Measurements from ENCODE around the gene ALKBH4.
"Not testable (repeated sequence)": the region's sequence is repeated elsewhere in the genome, so short reads cannot be mapped to it uniquely, and the experiment has no call there.

ALKBH4 gene, protein sequence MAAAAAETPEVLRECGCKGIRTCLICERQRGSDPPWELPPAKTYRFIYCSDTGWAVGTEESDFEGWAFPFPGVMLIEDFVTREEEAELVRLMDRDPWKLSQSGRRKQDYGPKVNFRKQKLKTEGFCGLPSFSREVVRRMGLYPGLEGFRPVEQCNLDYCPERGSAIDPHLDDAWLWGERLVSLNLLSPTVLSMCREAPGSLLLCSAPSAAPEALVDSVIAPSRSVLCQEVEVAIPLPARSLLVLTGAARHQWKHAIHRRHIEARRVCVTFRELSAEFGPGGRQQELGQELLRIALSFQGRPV

GRCh38 chr7:102464577-102465280, at the start of gene ALKBH4, which contains the start of gene LRWD1:
Gene ALKBH4, minus strand, starts transcription at chr7:102464863. Its CDS starts 27 bp downstream, at chr7:102464836.
Gene LRWD1, plus strand, starts transcription at chr7:102464984. Its CDS starts 97 bp downstream, at chr7:102465081.
- peak; percentile 88 to 96 (median 89) for DNase-seq (ENCODE audit: low read depth in 3 of 3, low spot score in 1 of 3)

- not testable (repeated sequence) for DNase-seq (ENCODE audit: low read depth in 3 of 3, low spot score in 1 of 3)
These were observed 48.1 kb upstream of the ALKBH4 start for GRCh38 chr7:102512642-102513221.

DNA sequence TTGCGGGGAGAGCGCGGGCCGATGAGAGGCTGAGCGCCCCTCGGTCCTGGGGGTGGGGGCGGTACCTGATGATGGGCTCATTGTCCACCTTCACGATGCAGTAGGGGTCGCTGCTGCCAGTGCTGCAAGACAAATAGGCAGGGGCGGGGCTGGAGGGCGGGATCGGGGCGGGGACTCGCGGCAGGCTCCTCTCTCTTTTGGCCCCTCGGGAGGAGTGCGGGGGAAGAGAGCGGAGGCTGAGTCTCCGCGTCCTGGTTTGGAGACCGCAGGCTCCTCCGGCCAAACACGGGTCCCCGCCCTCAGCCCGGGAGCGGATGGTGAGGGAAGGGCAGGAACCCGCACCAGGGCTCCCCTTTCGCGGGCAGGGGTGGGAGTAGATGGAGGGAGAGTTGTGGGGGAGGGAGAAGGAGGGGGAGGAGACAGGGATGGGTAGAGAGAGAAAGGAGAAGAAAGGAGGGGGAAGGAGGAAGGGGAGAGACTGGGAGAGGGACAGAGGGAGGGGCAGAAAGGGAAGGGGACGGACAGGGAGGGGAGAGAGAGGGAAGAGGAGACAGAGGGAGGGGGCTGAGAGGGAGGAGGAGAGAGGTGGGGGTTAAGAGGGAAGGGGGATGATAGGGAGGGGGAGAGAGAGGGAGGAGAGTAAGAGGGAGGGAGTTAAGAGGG, 47.3 kb upstream of the ALKBH4 start:
- DNase-seq (ENCODE audit: low read depth in 3 of 3, low spot score in 1 of 3): not testable (repeated sequence)

DNA sequence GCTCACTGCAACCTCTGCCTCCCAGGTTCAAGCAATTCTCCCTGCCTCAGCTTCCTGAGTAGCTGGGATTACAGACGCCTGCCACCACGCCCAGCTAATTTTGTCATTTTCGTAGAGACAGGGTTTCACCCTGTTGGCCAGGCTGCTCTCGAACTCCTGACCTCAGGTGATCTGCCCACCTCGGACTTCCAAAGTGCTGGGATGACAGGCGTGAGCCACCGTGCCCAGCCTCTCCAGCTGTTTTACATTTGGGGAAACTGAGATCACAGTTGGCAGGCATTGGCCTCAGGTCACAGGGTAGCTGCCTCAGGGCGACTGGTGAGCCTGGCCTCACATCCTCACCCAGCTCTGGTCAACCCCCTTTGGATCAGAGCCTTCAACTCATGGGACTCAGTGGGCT, 45.9 kb upstream of the ALKBH4 start:
- not testable (repeated sequence) for DNase-seq (ENCODE audit: low read depth in 3 of 3, low spot score in 1 of 3)

DNA sequence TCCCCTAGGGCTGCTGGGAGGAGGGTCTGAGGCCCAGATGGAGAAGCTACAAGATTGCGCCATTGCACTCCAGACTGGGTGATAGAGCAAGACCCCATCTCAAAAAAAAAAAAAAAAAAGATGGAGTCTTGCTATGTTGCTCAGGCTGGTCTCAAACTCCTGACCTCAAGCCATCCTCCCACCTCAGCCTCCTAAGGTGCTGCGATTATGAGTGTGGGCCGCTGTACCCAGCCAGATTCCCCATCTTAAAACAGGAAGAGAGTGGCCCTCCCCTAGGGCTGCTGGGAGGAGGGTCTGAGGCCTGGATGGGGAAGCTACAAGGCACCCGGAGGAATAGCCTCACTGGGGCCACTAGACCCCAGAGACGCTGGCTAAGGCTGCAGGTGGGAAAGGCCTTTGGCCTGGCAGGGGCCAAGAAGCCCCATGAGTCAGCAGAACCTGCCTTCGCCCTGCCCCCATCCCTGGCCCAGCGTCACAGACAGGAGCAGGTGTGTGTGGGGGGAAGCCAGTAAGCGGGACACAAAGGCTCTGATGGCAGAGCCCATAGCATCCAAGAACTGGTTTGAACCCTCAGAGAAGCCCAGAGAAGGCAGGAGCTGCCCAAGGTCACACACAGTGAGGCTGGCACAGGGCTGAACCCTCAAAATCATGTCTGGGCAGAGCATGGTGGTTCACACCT, 42.9 kb upstream of the ALKBH4 start:
- not testable (repeated sequence) for DNase-seq (ENCODE audit: low read depth in 3 of 3, low spot score in 1 of 3)

GRCh38 chr7:102505298-102506185, 40.9 kb upstream of the ALKBH4 start:
- not testable (repeated sequence) for DNase-seq (ENCODE audit: low read depth in 3 of 3, low spot score in 1 of 3)

DNA sequence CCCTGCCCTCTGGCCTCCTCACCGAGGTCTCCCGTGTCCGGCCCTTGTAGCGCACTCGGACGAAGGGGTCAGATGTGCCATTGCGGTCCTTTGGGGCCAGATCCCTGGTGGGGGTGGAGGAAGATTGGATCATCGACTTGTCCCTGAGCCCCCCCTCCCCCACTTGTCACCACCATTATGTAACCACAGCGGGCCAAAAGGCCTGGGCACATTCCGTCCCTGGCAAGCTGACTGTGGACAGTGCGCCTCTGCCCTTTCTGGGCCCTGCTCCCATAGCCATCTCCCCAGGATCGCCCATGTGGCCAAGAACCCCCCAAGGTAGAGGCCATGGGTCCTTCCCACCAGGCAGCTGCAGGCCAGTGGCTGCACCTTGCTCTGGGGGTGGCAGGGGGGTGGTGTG, 38.5 kb upstream of the ALKBH4 start:
- not testable (repeated sequence) for DNase-seq (ENCODE audit: low read depth in 3 of 3, low spot score in 1 of 3)

GRCh38 chr7:102498321-102498720, 33.7 kb upstream of the ALKBH4 start:
- DNase-seq (ENCODE audit: low read depth in 3 of 3, low spot score in 1 of 3): not testable (repeated sequence)

GRCh38 chr7:102497308-102497707, 32.6 kb upstream of the ALKBH4 start:
- DNase-seq (ENCODE audit: low read depth in 3 of 3, low spot score in 1 of 3): not testable (repeated sequence)

- DNase-seq (ENCODE audit: low read depth in 3 of 3, low spot score in 1 of 3): not testable (repeated sequence)
These were observed 32.2 kb upstream of the ALKBH4 start for GRCh38 chr7:102496861-102497260.

- DNase-seq (ENCODE audit: low read depth in 3 of 3, low spot score in 1 of 3): not testable (repeated sequence)
These were observed 29.9 kb upstream of the ALKBH4 start for GRCh38 chr7:102494473-102495149.

DNA sequence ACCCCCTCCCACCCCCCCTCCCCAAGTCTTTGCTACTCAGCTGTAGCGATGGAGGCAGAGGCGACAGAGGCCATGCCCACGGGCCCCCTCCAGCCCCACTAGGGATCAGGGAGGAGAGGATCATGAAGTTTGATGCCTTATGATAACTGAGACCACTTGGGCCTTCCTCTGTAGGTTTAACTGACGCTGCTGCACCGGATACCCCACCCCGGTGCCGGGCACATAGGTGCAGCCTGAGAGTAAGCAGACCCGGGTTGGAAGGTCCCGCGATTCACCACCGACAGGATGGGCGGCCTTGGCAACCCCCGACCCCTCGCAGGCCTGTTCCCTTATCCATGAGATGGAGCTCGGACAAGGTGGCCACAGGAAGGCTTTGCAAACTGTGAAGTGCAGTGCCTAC, 29.4 kb upstream of the ALKBH4 start:
- not testable (repeated sequence) for DNase-seq (ENCODE audit: low read depth in 3 of 3, low spot score in 1 of 3)

GRCh38 chr7:102493220-102493935, 28.7 kb upstream of the ALKBH4 start:
- not testable (repeated sequence) for DNase-seq (ENCODE audit: low read depth in 3 of 3, low spot score in 1 of 3)

DNA sequence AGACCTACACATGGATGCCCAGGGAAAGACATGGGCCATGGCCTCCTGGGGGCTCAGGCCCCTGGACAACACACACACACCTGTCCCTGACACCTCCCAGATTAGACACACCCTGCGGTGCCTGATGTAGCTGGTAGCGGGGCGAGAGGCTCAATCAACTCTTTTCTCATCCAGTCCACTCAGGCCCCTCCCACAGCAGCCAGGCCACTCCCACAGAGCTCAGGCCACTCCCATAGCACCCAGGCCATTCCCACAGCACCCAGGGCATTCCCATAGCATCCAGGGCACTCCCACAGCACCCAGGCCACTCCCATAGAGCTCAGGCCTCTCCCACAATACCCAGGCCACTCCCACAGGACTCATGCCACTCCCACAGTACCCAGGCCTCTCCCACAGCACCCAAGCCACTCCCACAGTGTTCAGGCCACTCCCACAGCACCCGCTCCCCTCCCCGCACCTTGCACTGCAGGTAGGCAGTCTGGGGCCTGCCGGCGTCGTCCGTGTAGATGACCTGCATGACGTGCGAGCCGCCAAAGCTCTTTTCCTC, 25.9 kb upstream of the ALKBH4 start:
- DNase-seq (ENCODE audit: low read depth in 3 of 3, low spot score in 1 of 3): peak in 1 of 3 donors; percentile 47

GRCh38 chr7:102484317-102484716, 19.7 kb upstream of the ALKBH4 start:
- DNase-seq (ENCODE audit: low read depth in 3 of 3, low spot score in 1 of 3): not testable (repeated sequence)

DNA sequence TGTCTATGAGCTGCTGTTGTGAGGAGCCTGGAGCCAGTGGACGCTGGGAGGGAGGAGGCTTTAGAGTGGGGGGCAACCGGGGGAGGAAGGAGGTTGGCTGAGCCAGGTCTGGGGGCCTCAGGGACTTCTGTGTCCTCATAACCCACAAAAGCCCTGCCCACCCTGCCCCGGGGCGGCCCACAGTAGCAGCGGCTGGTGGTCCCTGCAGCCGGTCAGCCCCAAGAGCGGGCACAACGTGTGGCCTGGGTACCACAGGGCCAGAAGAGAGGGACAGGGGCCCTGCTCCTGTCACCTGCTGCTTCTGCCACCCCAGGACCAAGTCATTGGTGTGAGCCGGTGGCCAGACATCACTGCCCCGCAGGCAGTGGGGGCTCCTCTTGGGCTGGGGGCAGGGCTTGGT, 17.3 kb upstream of the ALKBH4 start:
- not testable (repeated sequence) for DNase-seq (ENCODE audit: low read depth in 3 of 3, low spot score in 1 of 3)

DNA sequence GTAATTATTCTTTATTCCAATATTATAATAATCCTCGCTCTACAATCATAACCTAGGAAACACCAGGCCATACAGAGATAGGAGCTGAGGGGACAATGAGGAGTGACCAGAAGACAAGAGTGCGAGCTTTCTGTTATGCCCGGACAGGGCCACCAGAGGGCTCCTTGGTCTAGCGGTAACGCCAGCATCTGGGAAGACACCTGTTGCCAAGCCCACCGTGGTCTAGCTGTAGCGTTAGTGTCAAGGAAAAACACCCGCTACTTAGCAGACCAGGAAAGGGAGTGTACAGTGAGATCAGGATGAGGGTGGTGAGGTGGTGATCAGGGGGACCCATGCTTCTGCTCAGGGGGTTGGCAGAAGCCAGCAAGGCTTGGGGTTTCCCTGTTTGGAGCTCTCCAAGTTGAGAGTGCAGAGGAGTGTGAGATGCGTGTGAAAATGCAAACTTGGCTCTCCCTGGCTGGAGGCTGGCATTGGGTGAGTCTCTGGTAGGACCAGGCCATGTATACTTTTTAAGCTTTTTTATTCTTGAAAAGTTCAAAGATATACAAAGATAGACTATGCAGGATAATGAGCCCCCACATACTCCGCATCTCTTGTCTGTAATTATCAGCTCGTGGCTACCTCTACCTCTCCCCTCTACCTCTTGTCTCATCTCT, 15.4 kb upstream of the ALKBH4 start:
- DNase-seq (ENCODE audit: low read depth in 3 of 3, low spot score in 1 of 3): not testable (repeated sequence)

DNA sequence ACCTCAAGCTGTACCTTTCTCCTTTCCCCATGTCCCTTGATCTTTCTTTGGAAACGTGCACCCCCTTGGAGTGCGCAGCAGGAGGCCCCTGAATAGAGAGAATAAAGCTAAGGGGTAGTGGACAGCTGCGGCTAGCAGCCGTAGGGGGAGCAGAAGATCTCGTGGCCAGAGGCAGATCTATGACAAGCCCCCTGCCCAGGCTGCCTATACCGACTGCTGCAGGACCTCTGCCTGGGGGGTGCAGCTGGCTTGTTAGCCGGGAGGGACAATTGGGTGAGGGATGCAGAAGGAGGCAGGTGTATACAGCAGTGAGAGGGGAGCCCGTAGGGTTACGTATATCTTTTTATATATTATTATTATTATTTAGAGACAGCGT, 14.5 kb upstream of the ALKBH4 start:
- DNase-seq (ENCODE audit: low read depth in 3 of 3, low spot score in 1 of 3): not testable (repeated sequence)
